GM23338 (cell line): Measurements from ENCODE around the gene MAD1L1. TPM values are rescaled to one million over a fixed set of nuclear protein-coding genes. Genes with fewer than 3 reads are reported as not detected.

Source experiments
- ATAC-seq: fragments of 200-7000 bp; cut with Tn5 transposase; 3 replicates; pipeline ENCODE4 v1.9.1; 2020
- DNase-seq: peaks from one replicate; pipeline ENCODE4 v3.0.0-alpha.2; 2015; ENCODE audit warnings: low spot score
- H2AFZ ChIP-seq: fragments of 200-600 bp; sonication (generic); 2 replicates; pipeline ENCODE4 v1.8.0; 2016; ENCODE audit warnings: antibody characterized with exemption, mild to moderate bottlenecking, moderate library complexity
- H3F3A ChIP-seq: fragments of 200-600 bp; sonication (generic); replicated peaks from 2 replicates; pipeline ENCODE4 v1.8.0; 2017; ENCODE audit warnings: antibody characterized with exemption, mixed run types, low read depth
- H3K27ac ChIP-seq: fragments of 200-600 bp; sonication (generic); 2 replicates; pipeline ENCODE4 v1.6.1; 2016; ENCODE audit warnings: low read depth
- H3K27me3 ChIP-seq: fragments of 200-600 bp; sonication (generic); 2 replicates; pipeline ENCODE4 v1.8.0; 2016; ENCODE audit warnings: mild to moderate bottlenecking, mixed run types, moderate library complexity; ENCODE audit not compliant: insufficient read depth
- H3K36me3 ChIP-seq: fragments of 200-600 bp; sonication (generic); 2 replicates; pipeline ENCODE4 v1.8.0; 2016; ENCODE audit warnings: mild to moderate bottlenecking; ENCODE audit not compliant: insufficient read depth
- H3K4me1 ChIP-seq: fragments of 200-600 bp; sonication (generic); 2 replicates; pipeline ENCODE4 v1.8.0; 2016; ENCODE audit warnings: mild to moderate bottlenecking, moderate library complexity; ENCODE audit not compliant: insufficient read depth
- H3K4me2 ChIP-seq: fragments of 200-600 bp; sonication (generic); 2 replicates; pipeline ENCODE4 v1.7.1; 2017; ENCODE audit warnings: mixed run types
- H3K4me3 ChIP-seq: fragments of 200-600 bp; sonication (generic); 2 replicates; pipeline ENCODE4 v1.6.1; 2016; ENCODE audit warnings: mixed run types
- H3K79me2 ChIP-seq: fragments of 200-600 bp; sonication (generic); replicated peaks from 2 replicates; pipeline ENCODE4 v1.8.0; 2017; ENCODE audit warnings: mild to moderate bottlenecking; ENCODE audit not compliant: insufficient read depth
- H3K9me2 ChIP-seq: fragments of 200-600 bp; sonication (generic); 2 replicates; pipeline ENCODE4 v1.8.0; 2017; ENCODE audit not compliant: insufficient read depth
- H4K20me1 ChIP-seq: fragments of 200-600 bp; sonication (generic); replicated peaks from 2 replicates; pipeline ENCODE4 v1.8.0; 2017; ENCODE audit warnings: mild to moderate bottlenecking; ENCODE audit not compliant: insufficient read depth
- H3K27ac Mint-ChIP-seq: 2 replicates; pipeline ENCODE4 v1.8.0; 2020; ENCODE audit warnings: inconsistent platforms, mild to moderate bottlenecking, moderate library complexity, mixed read lengths
- H3K27me3 Mint-ChIP-seq: 3 replicates; pipeline ENCODE4 v1.8.0; 2022; ENCODE audit warnings: low read depth, mild to moderate bottlenecking, moderate library complexity, mixed read lengths, inconsistent platforms; ENCODE audit not compliant: insufficient read depth, poor library complexity
- H3K36me3 Mint-ChIP-seq: 3 replicates; pipeline ENCODE4 v1.8.0; 2021; ENCODE audit warnings: low read depth, mild to moderate bottlenecking, inconsistent platforms, moderate library complexity, mixed read lengths
- H3K4me1 Mint-ChIP-seq: 3 replicates; pipeline ENCODE4 v1.8.0; 2020; ENCODE audit warnings: mild to moderate bottlenecking, inconsistent platforms, mixed read lengths
- H3K4me3 Mint-ChIP-seq: 3 replicates; pipeline ENCODE4 v1.8.0; 2021; ENCODE audit warnings: moderate library complexity, mild to moderate bottlenecking, inconsistent platforms, mixed read lengths
- H3K9me3 Mint-ChIP-seq: 3 replicates; pipeline ENCODE4 v1.8.0; 2020; ENCODE audit warnings: moderate library complexity, mild to moderate bottlenecking, inconsistent platforms, mixed read lengths
- CREB1 ChIP-seq: fragments of 250-450 bp; sonication (Bioruptor Pico); IDR thresholded peaks from 2 replicates; pipeline ENCODE4 v1.5.0; 2020; ENCODE audit warnings: low read depth, mild to moderate bottlenecking, moderate library complexity
- JUNB ChIP-seq: IDR thresholded peaks from one replicate; pipeline ENCODE4 v1.6.1; 2016; ENCODE audit warnings: antibody characterized with exemption; ENCODE audit not compliant: unreplicated experiment
- polyA plus RNA-seq: library from polyadenylated mRNA; unstranded; fragments of >200 nt; fragmentation: Nextera tagmentation; extraction: Ambion mirVana; gene quantifications from 2 replicates; pipeline ENCODE4 v1.2.1, GENCODE V29; 2016
- total RNA-seq: library from RNA; depleted of rRNA; stranded (reverse); fragments of >200 nt; shearing (Covaris generic); gene quantifications from 2 replicates; pipeline ENCODE4 v1.2.3, GENCODE V29; 2014
- TF ChIP-seq, protein P1 (sequence below): IDR thresholded peaks from one replicate; pipeline ENCODE4 v1.6.1; 2018; ENCODE audit warnings: antibody characterized with exemption; ENCODE audit not compliant: unreplicated experiment
- TF ChIP-seq, protein P2 (sequence below): fragments of 250-450 bp; sonication (Bioruptor Pico); IDR thresholded peaks from 2 replicates; pipeline ENCODE4 v1.5.0; 2020; ENCODE audit warnings: mild to moderate bottlenecking, moderate library complexity

The MAD1L1 gene
- total and polyA plus RNA-seq, 2 experiments from 2014 or later: 40.3 to 59.3 TPM

- TF ChIP-seq, protein P1, sequence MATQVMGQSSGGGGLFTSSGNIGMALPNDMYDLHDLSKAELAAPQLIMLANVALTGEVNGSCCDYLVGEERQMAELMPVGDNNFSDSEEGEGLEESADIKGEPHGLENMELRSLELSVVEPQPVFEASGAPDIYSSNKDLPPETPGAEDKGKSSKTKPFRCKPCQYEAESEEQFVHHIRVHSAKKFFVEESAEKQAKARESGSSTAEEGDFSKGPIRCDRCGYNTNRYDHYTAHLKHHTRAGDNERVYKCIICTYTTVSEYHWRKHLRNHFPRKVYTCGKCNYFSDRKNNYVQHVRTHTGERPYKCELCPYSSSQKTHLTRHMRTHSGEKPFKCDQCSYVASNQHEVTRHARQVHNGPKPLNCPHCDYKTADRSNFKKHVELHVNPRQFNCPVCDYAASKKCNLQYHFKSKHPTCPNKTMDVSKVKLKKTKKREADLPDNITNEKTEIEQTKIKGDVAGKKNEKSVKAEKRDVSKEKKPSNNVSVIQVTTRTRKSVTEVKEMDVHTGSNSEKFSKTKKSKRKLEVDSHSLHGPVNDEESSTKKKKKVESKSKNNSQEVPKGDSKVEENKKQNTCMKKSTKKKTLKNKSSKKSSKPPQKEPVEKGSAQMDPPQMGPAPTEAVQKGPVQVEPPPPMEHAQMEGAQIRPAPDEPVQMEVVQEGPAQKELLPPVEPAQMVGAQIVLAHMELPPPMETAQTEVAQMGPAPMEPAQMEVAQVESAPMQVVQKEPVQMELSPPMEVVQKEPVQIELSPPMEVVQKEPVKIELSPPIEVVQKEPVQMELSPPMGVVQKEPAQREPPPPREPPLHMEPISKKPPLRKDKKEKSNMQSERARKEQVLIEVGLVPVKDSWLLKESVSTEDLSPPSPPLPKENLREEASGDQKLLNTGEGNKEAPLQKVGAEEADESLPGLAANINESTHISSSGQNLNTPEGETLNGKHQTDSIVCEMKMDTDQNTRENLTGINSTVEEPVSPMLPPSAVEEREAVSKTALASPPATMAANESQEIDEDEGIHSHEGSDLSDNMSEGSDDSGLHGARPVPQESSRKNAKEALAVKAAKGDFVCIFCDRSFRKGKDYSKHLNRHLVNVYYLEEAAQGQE: no peak
- no peak for TF ChIP-seq JUNB
These were observed 368.4 kb downstream of the MAD1L1 start (continued) for GRCh38 chr7:1864161-1864940.

DNA sequence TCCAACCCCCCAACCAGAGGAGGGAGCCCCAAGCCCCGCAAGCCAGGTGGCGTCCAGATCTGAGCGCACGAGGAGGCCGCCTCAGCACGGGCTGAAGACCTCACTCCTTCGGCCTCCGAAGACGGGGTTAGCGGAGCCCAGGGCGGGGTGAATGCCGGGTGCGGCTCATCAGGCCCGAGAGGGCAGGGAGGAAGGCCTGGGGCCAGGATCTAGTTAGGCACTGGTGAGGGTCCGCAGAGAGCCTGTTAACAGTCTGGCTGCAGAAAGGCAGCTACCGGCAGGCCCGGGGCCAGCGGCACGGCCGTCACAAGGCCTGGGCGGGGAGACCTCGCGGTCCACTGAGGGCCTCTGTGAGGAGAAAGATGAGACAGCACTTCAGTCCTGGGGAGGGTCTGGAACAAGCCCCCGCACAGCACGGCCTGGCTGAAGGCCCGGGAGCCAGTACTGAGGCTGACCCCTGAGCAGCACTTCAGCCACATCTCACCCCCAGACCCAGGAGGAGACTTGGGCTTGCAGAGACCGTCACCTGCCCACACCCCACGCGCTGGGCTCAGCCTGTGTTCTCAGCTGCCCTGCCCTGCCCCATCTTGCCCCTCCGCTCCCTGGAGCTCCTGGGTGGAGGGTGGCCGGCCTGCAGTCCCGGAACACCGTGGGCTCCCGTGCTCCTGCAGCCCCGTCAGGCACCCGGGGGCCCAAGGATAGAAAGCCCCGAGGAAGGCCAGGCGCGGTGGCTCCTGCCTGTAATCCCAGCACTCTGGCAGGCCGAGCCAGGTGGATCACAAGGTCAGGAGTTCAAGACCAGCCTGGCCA, 369.4 kb downstream of the MAD1L1 start:
- Histone ChIP-seq H3K36me3 (no peaks in the 10 kb centered on the region), H4K20me1 (no peaks in the 10 kb centered on the region), H3K9me2 (no peaks in the 10 kb centered on the region), H3K27ac (peak overlapping the region; percentile 39; the same call in 1 of the 2 replicates), H3K4me3 (no peak overlapping the region), H3K79me2 (no peaks in the 10 kb centered on the region), H2AFZ (no peak overlapping the region), H3F3A (no peaks in the 10 kb centered on the region), H3K27me3 (no peaks in the 10 kb centered on the region), H3K4me2 (no peak overlapping the region), H3K4me1 (no peaks in the 10 kb centered on the region)
- TF ChIP-seq CREB1 (CRISPR knock-in tag): no peak
- TF ChIP-seq, protein P2, sequence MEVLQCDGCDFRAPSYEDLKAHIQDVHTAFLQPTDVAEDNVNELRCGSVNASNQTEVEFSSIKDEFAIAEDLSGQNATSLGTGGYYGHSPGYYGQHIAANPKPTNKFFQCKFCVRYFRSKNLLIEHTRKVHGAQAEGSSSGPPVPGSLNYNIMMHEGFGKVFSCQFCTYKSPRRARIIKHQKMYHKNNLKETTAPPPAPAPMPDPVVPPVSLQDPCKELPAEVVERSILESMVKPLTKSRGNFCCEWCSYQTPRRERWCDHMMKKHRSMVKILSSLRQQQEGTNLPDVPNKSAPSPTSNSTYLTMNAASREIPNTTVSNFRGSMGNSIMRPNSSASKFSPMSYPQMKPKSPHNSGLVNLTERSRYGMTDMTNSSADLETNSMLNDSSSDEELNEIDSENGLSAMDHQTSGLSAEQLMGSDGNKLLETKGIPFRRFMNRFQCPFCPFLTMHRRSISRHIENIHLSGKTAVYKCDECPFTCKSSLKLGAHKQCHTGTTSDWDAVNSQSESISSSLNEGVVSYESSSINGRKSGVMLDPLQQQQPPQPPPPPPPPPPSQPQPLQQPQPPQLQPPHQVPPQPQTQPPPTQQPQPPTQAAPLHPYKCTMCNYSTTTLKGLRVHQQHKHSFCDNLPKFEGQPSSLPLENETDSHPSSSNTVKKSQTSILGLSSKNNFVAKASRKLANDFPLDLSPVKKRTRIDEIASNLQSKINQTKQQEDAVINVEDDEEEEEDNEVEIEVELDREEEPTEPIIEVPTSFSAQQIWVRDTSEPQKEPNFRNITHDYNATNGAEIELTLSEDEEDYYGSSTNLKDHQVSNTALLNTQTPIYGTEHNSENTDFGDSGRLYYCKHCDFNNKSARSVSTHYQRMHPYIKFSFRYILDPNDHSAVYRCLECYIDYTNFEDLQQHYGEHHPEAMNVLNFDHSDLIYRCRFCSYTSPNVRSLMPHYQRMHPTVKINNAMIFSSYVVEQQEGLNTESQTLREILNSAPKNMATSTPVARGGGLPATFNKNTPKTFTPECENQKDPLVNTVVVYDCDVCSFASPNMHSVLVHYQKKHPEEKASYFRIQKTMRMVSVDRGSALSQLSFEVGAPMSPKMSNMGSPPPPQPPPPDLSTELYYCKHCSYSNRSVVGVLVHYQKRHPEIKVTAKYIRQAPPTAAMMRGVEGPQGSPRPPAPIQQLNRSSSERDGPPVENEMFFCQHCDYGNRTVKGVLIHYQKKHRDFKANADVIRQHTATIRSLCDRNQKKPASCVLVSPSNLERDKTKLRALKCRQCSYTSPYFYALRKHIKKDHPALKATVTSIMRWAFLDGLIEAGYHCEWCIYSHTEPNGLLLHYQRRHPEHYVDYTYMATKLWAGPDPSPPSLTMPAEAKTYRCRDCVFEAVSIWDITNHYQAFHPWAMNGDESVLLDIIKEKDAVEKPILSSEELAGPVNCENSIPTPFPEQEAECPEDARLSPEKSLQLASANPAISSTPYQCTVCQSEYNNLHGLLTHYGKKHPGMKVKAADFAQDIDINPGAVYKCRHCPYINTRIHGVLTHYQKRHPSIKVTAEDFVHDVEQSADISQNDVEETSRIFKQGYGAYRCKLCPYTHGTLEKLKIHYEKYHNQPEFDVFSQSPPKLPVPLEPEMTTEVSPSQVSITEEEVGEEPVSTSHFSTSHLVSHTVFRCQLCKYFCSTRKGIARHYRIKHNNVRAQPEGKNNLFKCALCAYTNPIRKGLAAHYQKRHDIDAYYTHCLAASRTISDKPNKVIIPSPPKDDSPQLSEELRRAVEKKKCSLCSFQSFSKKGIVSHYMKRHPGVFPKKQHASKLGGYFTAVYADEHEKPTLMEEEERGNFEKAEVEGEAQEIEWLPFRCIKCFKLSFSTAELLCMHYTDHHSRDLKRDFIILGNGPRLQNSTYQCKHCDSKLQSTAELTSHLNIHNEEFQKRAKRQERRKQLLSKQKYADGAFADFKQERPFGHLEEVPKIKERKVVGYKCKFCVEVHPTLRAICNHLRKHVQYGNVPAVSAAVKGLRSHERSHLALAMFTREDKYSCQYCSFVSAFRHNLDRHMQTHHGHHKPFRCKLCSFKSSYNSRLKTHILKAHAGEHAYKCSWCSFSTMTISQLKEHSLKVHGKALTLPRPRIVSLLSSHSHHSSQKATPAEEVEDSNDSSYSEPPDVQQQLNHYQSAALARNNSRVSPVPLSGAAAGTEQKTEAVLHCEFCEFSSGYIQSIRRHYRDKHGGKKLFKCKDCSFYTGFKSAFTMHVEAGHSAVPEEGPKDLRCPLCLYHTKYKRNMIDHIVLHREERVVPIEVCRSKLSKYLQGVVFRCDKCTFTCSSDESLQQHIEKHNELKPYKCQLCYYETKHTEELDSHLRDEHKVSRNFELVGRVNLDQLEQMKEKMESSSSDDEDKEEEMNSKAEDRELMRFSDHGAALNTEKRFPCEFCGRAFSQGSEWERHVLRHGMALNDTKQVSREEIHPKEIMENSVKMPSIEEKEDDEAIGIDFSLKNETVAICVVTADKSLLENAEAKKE (CRISPR knock-in tag): no peak
- Mint-ChIP-seq H3K9me3 (no peaks in the 10 kb centered on the region), H3K36me3 (no peaks in the 10 kb centered on the region), H3K4me3 (no peak overlapping the region), H3K4me1 (peaks cover 12% of the 10 kb centered on the region), H3K27ac (no peak overlapping the region), H3K27me3 (peaks cover 3% of the 10 kb centered on the region)
- ATAC-seq (no peak; the same call in 2 of the 3 replicates), DNase-seq (no peak)
